HEK293 (cell line): Measurements from ENCODE around the gene GMDS.

ENCODE experiments used
- AEBP2 ChIP-seq: fragments of 450-650 bp; formaldehyde crosslinking; IDR thresholded peaks from 2 replicates; pipeline ENCODE4 v1.5.1; 2016; ENCODE audit warnings: missing biosample characterization, missing genetic modification characterization, borderline replicate concordance
- FEZF1 ChIP-seq: fragments of 450-650 bp; formaldehyde crosslinking; IDR thresholded peaks from 2 replicates; pipeline ENCODE4 v1.5.1; 2016; ENCODE audit warnings: missing biosample characterization, missing genetic modification characterization
- OSR2 ChIP-seq: fragments of 450-650 bp; formaldehyde crosslinking; IDR thresholded peaks from 2 replicates; pipeline ENCODE4 v1.5.1; 2016; ENCODE audit warnings: missing biosample characterization, missing genetic modification characterization
- SP7 ChIP-seq: fragments of 450-650 bp; formaldehyde crosslinking; IDR thresholded peaks from 2 replicates; pipeline ENCODE4 v1.5.1; 2016; ENCODE audit warnings: missing biosample characterization, missing genetic modification characterization
- WT1 ChIP-seq: fragments of 450-650 bp; formaldehyde crosslinking; IDR thresholded peaks from 2 replicates; pipeline ENCODE4 v1.5.1; 2016; ENCODE audit warnings: missing biosample characterization, missing genetic modification characterization
- ZBTB21 ChIP-seq: fragments of 450-650 bp; formaldehyde crosslinking; IDR thresholded peaks from 2 replicates; pipeline ENCODE4 v1.5.1; 2017; ENCODE audit warnings: missing biosample characterization, missing genetic modification characterization
- ZIC2 ChIP-seq: fragments of 450-650 bp; formaldehyde crosslinking; IDR thresholded peaks from 2 replicates; pipeline ENCODE4 v1.5.1; 2016; ENCODE audit warnings: missing biosample characterization, missing genetic modification characterization
- ZNF146 ChIP-seq: fragments of 450-650 bp; formaldehyde crosslinking; IDR thresholded peaks from 2 replicates; pipeline ENCODE4 v1.5.1; 2016; ENCODE audit warnings: missing biosample characterization, missing genetic modification characterization
- ZNF341 ChIP-seq: fragments of 450-650 bp; formaldehyde crosslinking; IDR thresholded peaks from 2 replicates; pipeline ENCODE4; 2016; ENCODE audit warnings: low read depth, missing biosample characterization, missing genetic modification characterization
- ZNF366 ChIP-seq: fragments of 450-650 bp; formaldehyde crosslinking; conservative IDR thresholded peaks from 2 replicates; pipeline ENCODE4 v1.5.1; 2016; ENCODE audit warnings: missing biosample characterization, missing genetic modification characterization
- ZNF423 ChIP-seq: fragments of 450-650 bp; formaldehyde crosslinking; IDR thresholded peaks from 2 replicates; pipeline ENCODE4 v1.5.1; 2016; ENCODE audit warnings: missing biosample characterization, missing genetic modification characterization
- ZNF449 ChIP-seq: fragments of 450-650 bp; formaldehyde crosslinking; IDR thresholded peaks from 2 replicates; pipeline ENCODE4 v1.5.1; 2017; ENCODE audit warnings: missing biosample characterization, mild to moderate bottlenecking, missing genetic modification characterization, moderate library complexity
- ZNF561 ChIP-seq: fragments of 450-650 bp; IDR thresholded peaks from 2 replicates; pipeline ENCODE4 v1.5.1; 2018; ENCODE audit warnings: missing biosample characterization, missing genetic modification characterization, borderline replicate concordance
- ZNF571 ChIP-seq: fragments of 450-650 bp; formaldehyde crosslinking; IDR thresholded peaks from 2 replicates; pipeline ENCODE4 v1.5.0; 2017; ENCODE audit warnings: missing biosample characterization, missing genetic modification characterization
- ZNF843 ChIP-seq: fragments of 450-650 bp; formaldehyde crosslinking; IDR thresholded peaks from 2 replicates; pipeline ENCODE4 v1.5.1; 2016; ENCODE audit warnings: missing biosample characterization, missing genetic modification characterization
- TF ChIP-seq, protein P1 (sequence below): fragments of 450-650 bp; formaldehyde crosslinking; conservative IDR thresholded peaks from 2 replicates; pipeline ENCODE4 v1.5.1; 2016; ENCODE audit warnings: low read depth, missing biosample characterization, missing genetic modification characterization
- TF ChIP-seq, protein P2 (sequence below): fragments of 450-650 bp; formaldehyde crosslinking; IDR thresholded peaks from 2 replicates; pipeline ENCODE4 v1.5.1; 2016; ENCODE audit warnings: missing biosample characterization, missing genetic modification characterization
- TF ChIP-seq, protein P3 (sequence below): fragments of 450-650 bp; formaldehyde crosslinking; IDR thresholded peaks from 2 replicates; pipeline ENCODE4 v1.5.1; 2016; ENCODE audit warnings: missing biosample characterization, missing genetic modification characterization
- TF ChIP-seq, protein P4 (sequence below): fragments of 450-650 bp; formaldehyde crosslinking; IDR thresholded peaks from 2 replicates; pipeline ENCODE4 v1.5.1; 2017; ENCODE audit warnings: missing biosample characterization, missing genetic modification characterization

Gene GMDS

GRCh38 chr6:1832844-1833787 lies 412.3 kb downstream of the GMDS start (continued):
- TF ChIP-seq ZIC2 (tag by site-specific recombination) (peak; percentile 57; the same call in 1 of the 2 replicates), WT1 (tag by site-specific recombination) (peak; percentile 87), ZNF449 (tag by site-specific recombination) (peak; percentile 55; the same call in 1 of the 2 replicates), OSR2 (tag by site-specific recombination) (peak; percentile 94), ZNF341 (tag by site-specific recombination) (peak; percentile 35; the same call in 1 of the 2 replicates), ZNF366 (tag by site-specific recombination) (0 out of 2 replicates have a peak, but pooled peaks have one; percentile 31), ZNF423 (tag by site-specific recombination) (peak; percentile 71; the same call in 1 of the 2 replicates), ZNF561 (tag by site-specific recombination) (no peak), FEZF1 (peak; percentile 74; the same call in 1 of the 2 replicates), ZBTB21 (tag by site-specific recombination) (0 out of 2 replicates have a peak, but pooled peaks have one; percentile 15), ZNF571 (no peak), SP7 (tag by site-specific recombination) (peak; percentile 43; the same call in 1 of the 2 replicates), AEBP2 (no peak), ZNF146 (tag by site-specific recombination) (no peak), ZNF843 (tag by site-specific recombination) (no peak; the same call in 1 of the 2 replicates)
- TF ChIP-seq, protein P1, sequence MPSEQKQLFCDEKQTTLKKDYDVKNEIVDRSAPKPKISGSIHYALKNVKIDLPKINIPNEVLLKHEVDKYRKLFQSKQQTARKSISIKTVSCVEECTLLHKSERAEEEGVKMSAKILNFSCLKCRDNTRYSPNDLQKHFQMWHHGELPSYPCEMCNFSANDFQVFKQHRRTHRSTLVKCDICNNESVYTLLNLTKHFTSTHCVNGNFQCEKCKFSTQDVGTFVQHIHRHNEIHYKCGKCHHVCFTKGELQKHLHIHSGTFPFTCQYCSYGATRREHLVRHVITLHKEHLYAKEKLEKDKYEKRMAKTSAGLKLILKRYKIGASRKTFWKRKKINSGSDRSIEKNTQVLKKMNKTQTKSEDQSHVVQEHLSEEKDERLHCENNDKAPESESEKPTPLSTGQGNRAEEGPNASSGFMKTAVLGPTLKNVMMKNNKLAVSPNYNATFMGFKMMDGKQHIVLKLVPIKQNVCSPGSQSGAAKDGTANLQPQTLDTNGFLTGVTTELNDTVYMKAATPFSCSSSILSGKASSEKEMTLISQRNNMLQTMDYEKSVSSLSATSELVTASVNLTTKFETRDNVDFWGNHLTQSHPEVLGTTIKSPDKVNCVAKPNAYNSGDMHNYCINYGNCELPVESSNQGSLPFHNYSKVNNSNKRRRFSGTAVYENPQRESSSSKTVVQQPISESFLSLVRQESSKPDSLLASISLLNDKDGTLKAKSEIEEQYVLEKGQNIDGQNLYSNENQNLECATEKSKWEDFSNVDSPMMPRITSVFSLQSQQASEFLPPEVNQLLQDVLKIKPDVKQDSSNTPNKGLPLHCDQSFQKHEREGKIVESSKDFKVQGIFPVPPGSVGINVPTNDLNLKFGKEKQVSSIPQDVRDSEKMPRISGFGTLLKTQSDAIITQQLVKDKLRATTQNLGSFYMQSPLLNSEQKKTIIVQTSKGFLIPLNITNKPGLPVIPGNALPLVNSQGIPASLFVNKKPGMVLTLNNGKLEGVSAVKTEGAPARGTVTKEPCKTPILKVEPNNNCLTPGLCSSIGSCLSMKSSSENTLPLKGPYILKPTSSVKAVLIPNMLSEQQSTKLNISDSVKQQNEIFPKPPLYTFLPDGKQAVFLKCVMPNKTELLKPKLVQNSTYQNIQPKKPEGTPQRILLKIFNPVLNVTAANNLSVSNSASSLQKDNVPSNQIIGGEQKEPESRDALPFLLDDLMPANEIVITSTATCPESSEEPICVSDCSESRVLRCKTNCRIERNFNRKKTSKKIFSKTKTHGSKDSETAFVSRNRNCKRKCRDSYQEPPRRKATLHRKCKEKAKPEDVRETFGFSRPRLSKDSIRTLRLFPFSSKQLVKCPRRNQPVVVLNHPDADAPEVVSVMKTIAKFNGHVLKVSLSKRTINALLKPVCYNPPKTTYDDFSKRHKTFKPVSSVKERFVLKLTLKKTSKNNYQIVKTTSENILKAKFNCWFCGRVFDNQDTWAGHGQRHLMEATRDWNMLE (tag by site-specific recombination) = no peak
- TF ChIP-seq, protein P2, sequence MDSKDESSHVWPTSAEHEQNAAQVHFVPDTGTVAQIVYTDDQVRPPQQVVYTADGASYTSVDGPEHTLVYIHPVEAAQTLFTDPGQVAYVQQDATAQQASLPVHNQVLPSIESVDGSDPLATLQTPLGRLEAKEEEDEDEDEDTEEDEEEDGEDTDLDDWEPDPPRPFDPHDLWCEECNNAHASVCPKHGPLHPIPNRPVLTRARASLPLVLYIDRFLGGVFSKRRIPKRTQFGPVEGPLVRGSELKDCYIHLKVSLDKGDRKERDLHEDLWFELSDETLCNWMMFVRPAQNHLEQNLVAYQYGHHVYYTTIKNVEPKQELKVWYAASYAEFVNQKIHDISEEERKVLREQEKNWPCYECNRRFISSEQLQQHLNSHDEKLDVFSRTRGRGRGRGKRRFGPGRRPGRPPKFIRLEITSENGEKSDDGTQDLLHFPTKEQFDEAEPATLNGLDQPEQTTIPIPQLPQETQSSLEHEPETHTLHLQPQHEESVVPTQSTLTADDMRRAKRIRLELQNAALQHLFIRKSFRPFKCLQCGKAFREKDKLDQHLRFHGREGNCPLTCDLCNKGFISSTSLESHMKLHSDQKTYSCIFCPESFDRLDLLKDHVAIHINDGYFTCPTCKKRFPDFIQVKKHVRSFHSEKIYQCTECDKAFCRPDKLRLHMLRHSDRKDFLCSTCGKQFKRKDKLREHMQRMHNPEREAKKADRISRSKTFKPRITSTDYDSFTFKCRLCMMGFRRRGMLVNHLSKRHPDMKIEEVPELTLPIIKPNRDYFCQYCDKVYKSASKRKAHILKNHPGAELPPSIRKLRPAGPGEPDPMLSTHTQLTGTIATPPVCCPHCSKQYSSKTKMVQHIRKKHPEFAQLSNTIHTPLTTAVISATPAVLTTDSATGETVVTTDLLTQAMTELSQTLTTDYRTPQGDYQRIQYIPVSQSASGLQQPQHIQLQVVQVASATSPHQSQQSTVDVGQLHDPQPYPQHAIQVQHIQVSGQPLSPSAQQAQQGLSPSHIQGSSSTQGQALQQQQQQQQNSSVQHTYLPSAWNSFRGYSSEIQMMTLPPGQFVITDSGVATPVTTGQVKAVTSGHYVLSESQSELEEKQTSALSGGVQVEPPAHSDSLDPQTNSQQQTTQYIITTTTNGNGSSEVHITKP = peak; percentile 90
- TF ChIP-seq, protein P3, sequence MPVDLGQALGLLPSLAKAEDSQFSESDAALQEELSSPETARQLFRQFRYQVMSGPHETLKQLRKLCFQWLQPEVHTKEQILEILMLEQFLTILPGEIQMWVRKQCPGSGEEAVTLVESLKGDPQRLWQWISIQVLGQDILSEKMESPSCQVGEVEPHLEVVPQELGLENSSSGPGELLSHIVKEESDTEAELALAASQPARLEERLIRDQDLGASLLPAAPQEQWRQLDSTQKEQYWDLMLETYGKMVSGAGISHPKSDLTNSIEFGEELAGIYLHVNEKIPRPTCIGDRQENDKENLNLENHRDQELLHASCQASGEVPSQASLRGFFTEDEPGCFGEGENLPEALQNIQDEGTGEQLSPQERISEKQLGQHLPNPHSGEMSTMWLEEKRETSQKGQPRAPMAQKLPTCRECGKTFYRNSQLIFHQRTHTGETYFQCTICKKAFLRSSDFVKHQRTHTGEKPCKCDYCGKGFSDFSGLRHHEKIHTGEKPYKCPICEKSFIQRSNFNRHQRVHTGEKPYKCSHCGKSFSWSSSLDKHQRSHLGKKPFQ = peak; percentile 50; the same call in 1 of the 2 replicates
- TF ChIP-seq, protein P4, sequence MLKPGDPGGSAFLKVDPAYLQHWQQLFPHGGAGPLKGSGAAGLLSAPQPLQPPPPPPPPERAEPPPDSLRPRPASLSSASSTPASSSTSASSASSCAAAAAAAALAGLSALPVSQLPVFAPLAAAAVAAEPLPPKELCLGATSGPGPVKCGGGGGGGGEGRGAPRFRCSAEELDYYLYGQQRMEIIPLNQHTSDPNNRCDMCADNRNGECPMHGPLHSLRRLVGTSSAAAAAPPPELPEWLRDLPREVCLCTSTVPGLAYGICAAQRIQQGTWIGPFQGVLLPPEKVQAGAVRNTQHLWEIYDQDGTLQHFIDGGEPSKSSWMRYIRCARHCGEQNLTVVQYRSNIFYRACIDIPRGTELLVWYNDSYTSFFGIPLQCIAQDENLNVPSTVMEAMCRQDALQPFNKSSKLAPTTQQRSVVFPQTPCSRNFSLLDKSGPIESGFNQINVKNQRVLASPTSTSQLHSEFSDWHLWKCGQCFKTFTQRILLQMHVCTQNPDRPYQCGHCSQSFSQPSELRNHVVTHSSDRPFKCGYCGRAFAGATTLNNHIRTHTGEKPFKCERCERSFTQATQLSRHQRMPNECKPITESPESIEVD = peak; percentile 92
